Stimulated activated naive B cell treated with anti-CD40 and anti-IgM and Interleukin-4, amounts not matched to agents 10 μg/mL and 1 μg/mL and 100 μg/mL, for 72 hours (primary cell): Measurements from ENCODE around the gene E4F1.
A peak's percentile ranks its signal among the peaks of the same experiment; 100 is the strongest.

ENCODE experiments used
- ATAC-seq, 2 donors: fragments of 150-1000 bp; cut with Tn5 transposase; replicated peaks; 2 replicates each; pipeline ENCODE4 v1.10.0; 2021; ENCODE audit warnings: moderate library complexity in 1 of 2
- DNase-seq: peaks from one replicate; pipeline ENCODE4 v3.0.0; 2021
- H3K27ac Mint-ChIP-seq: one replicate; pipeline ENCODE4 v1.8.0; 2022; ENCODE audit warnings: mild to moderate bottlenecking, mixed read lengths
- H3K27me3 Mint-ChIP-seq, 2 donors: one replicate each; pipeline ENCODE4 v1.8.0; 2022; ENCODE audit warnings: mixed read lengths in 2 of 2
- H3K36me3 Mint-ChIP-seq, 2 donors: one replicate each; pipeline ENCODE4 v1.8.0; 2022; ENCODE audit warnings: mixed read lengths in 2 of 2, mild to moderate bottlenecking in 1 of 2
- H3K4me1 Mint-ChIP-seq, 2 donors: one replicate each; pipeline ENCODE4 v1.8.0; 2022; ENCODE audit warnings: mixed read lengths in 2 of 2, mild to moderate bottlenecking in 1 of 2
- H3K4me3 Mint-ChIP-seq, 2 donors: one replicate each; pipeline ENCODE4 v1.8.0; 2022; ENCODE audit warnings: mild to moderate bottlenecking in 2 of 2, mixed read lengths in 2 of 2, moderate library complexity in 1 of 2
- H3K9me3 Mint-ChIP-seq, 2 donors: one replicate each; pipeline ENCODE4 v1.8.0; 2022; ENCODE audit warnings: mixed read lengths in 2 of 2, mild to moderate bottlenecking in 1 of 2

The E4F1 gene

GRCh38 chr16:2223221-2223941, at the start of gene E4F1:
TSS of gene E4F1 (plus strand) at chr16:2223591. CDS start at chr16:2223614, 23 bp downstream.
- H3K4me1 Mint-ChIP-seq: peaks cover 10 to 27% of the 10 kb centered on the region in 2 donors
- H3K4me3 Mint-ChIP-seq: peak within 1 kb of the TSS; percentile 86 to 91
- H3K9me3 Mint-ChIP-seq: no peaks in the 10 kb centered on the region
- H3K27ac Mint-ChIP-seq: peak within 1 kb of the TSS; percentile 89
- peak; percentile 99 for DNase-seq
- peaks cover 0 to 3% of the 10 kb centered on the region in 2 donors for H3K36me3 Mint-ChIP-seq
- peak; percentile 98 for ATAC-seq
- no peaks in the 10 kb centered on the region for H3K27me3 Mint-ChIP-seq

GRCh38 chr16:2173916-2174315, 49.5 kb upstream of the E4F1 start:
- H3K4me1 Mint-ChIP-seq: peaks cover 0 to 2% of the 10 kb centered on the region in 2 donors
- no peak overlapping the region for H3K27ac Mint-ChIP-seq
- no peaks in the 10 kb centered on the region for H3K9me3 Mint-ChIP-seq
- ATAC-seq (no peak), DNase-seq (no peak)
- no peaks in the 10 kb centered on the region for H3K27me3 Mint-ChIP-seq
- no peak overlapping the region for H3K4me3 Mint-ChIP-seq
- H3K36me3 Mint-ChIP-seq: peaks cover 28 to 37% of the 10 kb centered on the region in 2 donors

GRCh38 chr16:2174396-2175131, 48.8 kb upstream of the E4F1 start:
- DNase-seq (no peak), ATAC-seq (no peak)
- Mint-ChIP-seq H3K9me3 (no peaks in the 10 kb centered on the region), H3K36me3 (peaks cover 28 to 38% of the 10 kb centered on the region in 2 donors), H3K4me3 (no peak overlapping the region), H3K27ac (no peak overlapping the region), H3K4me1 (peaks cover 0 to 2% of the 10 kb centered on the region in 2 donors), H3K27me3 (peaks cover 0 to 4% of the 10 kb centered on the region in 2 donors)

- no peak for DNase-seq
- H3K27ac Mint-ChIP-seq: no peak overlapping the region
- H3K4me3 Mint-ChIP-seq: no peak overlapping the region
- peaks cover 28 to 36% of the 10 kb centered on the region in 2 donors for H3K36me3 Mint-ChIP-seq
- no peak for ATAC-seq
- H3K9me3 Mint-ChIP-seq: no peaks in the 10 kb centered on the region
- H3K4me1 Mint-ChIP-seq: peaks cover 0 to 2% of the 10 kb centered on the region in 2 donors
- peaks cover 0 to 5% of the 10 kb centered on the region in 2 donors for H3K27me3 Mint-ChIP-seq
These were observed 47.9 kb upstream of the E4F1 start for GRCh38 chr16:2175454-2175853.

- DNase-seq (no peak), ATAC-seq (no peak)
- Mint-ChIP-seq H3K4me1 (peaks cover 0 to 2% of the 10 kb centered on the region in 2 donors), H3K36me3 (peaks cover 28 to 36% of the 10 kb centered on the region in 2 donors), H3K9me3 (no peaks in the 10 kb centered on the region), H3K4me3 (no peak overlapping the region), H3K27me3 (peaks cover 0 to 5% of the 10 kb centered on the region in 2 donors), H3K27ac (no peak overlapping the region)
These were observed 47.3 kb upstream of the E4F1 start for GRCh38 chr16:2176047-2176446.

GRCh38 chr16:2177101-2177500, 46.3 kb upstream of the E4F1 start:
- Mint-ChIP-seq H3K27me3 (peaks cover 0 to 5% of the 10 kb centered on the region in 2 donors), H3K27ac (no peak overlapping the region), H3K9me3 (no peaks in the 10 kb centered on the region), H3K4me1 (peaks cover 0 to 2% of the 10 kb centered on the region in 2 donors), H3K36me3 (peaks cover 31 to 33% of the 10 kb centered on the region in 2 donors), H3K4me3 (no peak overlapping the region)
- DNase-seq (no peak), ATAC-seq (no peak)

DNA sequence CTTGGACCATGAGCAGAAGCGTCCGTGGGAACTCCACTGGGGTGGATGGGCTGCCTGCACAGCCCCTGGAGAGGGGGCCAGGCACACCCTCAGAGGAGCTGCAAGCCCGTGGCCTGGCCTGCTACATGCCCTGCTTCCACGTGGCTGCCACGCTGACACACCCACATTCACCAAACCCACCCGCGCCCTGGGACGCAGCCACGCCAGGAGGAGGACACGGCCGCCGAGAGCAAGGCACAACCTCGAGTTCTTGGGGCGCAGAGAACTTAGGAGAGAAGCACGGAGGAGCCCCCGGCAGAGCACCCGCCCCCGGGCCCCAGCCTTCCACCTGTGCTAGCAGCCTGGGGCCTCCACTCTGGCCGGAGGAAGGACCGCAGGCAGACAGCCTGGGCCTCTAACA, 45.8 kb upstream of the E4F1 start:
- Mint-ChIP-seq H3K27ac (no peak overlapping the region), H3K9me3 (no peaks in the 10 kb centered on the region), H3K4me1 (peaks cover 0 to 2% of the 10 kb centered on the region in 2 donors), H3K36me3 (peaks cover 33 to 38% of the 10 kb centered on the region in 2 donors), H3K27me3 (peaks cover 0 to 5% of the 10 kb centered on the region in 2 donors), H3K4me3 (no peak overlapping the region)
- ATAC-seq: no peak
- no peak for DNase-seq

DNA sequence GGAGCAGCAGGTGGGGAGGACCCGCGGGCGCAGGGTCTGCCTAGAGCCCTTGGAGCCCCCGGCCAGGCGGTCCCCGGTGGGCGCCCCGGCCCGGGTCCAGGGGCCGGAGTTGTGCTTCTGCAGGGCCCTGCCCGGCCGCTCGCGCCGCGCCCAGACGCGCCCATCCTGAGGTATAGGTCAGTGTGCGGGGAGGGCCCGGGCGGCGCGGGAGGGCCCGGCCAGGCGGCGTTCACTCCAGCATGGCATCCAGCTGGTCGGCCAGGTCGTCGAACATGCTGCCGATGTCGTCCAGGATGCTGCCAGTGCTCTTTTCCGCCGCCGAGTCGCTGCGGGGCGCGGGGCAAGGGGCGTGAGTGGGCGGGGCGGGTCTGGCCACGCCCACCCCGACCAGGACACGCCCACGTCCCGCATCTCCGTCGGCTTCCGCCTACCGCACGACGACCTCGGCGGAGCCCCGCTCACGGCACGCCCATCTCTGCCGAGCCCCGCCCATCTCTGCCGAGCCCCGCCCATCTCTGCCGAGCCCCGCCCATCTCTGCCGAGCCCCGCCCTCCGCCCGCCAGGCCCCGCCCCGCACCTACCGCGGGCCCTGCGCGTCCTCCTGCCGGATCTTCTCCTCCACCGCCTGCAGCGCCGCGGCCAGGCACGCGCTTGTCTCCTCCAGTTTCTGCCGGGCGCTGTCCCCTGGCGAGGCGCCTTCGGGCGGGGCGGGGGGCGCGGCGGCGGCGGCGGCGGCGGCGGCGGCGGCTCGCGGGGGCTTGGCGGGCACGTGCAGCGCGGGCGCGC, 44.9 kb upstream of the E4F1 start:
- DNase-seq (no peak), ATAC-seq (peak; percentile 50 to 55)
- Mint-ChIP-seq H3K27me3 (peaks cover 0 to 5% of the 10 kb centered on the region in 2 donors), H3K4me1 (peaks cover 0 to 4% of the 10 kb centered on the region in 2 donors), H3K9me3 (no peaks in the 10 kb centered on the region), H3K36me3 (peaks cover 26 to 38% of the 10 kb centered on the region in 2 donors), H3K4me3 (no peak overlapping the region), H3K27ac (no peak overlapping the region)

GRCh38 chr16:2179107-2179501, 44.3 kb upstream of the E4F1 start:
- H3K4me1 Mint-ChIP-seq: peaks cover 0 to 4% of the 10 kb centered on the region in 2 donors
- no peaks in the 10 kb centered on the region for H3K9me3 Mint-ChIP-seq
- H3K4me3 Mint-ChIP-seq: no peak overlapping the region
- ATAC-seq (no peak), DNase-seq (no peak)
- H3K27me3 Mint-ChIP-seq: peaks cover 0 to 5% of the 10 kb centered on the region in 2 donors
- peaks cover 23 to 34% of the 10 kb centered on the region in 2 donors for H3K36me3 Mint-ChIP-seq
- H3K27ac Mint-ChIP-seq: no peak overlapping the region

DNA sequence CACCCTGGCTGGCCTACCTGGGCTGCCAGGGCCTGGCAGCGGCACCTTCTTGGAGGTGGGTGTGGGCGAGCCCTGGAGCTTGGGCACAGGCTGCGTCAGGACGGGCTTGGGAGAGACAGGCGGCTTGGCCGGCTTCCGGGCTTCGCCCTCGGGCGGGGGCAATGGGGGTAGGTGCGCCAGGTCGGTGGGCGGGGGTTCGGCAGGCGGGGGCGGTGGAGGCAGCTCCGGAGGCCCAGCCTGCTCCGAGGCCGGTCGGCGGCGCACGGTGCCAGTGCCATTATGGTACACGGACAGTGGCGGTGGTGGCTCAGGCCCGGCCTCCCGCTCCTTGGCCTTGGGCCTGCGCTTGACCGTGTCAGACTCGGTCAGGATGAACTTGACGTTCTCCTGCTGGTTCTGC, 43.8 kb upstream of the E4F1 start:
- DNase-seq: no peak
- Mint-ChIP-seq H3K4me3 (no peak overlapping the region), H3K27me3 (peaks cover 0 to 5% of the 10 kb centered on the region in 2 donors), H3K27ac (no peak overlapping the region), H3K36me3 (peaks cover 22 to 29% of the 10 kb centered on the region in 2 donors), H3K9me3 (no peaks in the 10 kb centered on the region), H3K4me1 (peaks cover 0 to 7% of the 10 kb centered on the region in 2 donors)
- ATAC-seq: no peak

DNA sequence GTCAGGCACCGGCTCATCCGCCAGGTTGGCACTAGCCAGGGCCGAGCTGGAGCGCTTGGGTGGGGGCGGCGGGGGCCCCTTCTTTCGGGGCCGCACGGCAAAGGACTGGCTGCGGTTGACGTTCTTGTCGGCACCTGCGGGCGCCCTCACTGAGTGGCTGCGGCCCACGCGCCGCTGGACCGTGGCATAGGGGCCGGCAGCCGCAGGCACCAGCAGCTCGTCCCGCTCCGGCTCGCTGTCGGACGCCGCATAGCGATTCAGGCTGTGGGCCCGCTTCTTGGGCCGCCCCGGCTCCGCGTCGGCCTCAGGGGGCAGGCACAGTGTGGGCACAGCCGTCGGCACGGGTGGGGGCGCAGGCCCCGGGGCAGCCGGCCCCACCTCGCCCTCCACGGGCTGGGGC, 42.9 kb upstream of the E4F1 start:
- Mint-ChIP-seq H3K4me1 (peaks cover 0 to 7% of the 10 kb centered on the region in 2 donors), H3K27ac (no peak overlapping the region), H3K4me3 (no peak overlapping the region), H3K36me3 (peaks cover 16 to 25% of the 10 kb centered on the region in 2 donors), H3K9me3 (no peaks in the 10 kb centered on the region), H3K27me3 (peaks cover 0 to 5% of the 10 kb centered on the region in 2 donors)
- no peak for DNase-seq
- no peak for ATAC-seq

DNA sequence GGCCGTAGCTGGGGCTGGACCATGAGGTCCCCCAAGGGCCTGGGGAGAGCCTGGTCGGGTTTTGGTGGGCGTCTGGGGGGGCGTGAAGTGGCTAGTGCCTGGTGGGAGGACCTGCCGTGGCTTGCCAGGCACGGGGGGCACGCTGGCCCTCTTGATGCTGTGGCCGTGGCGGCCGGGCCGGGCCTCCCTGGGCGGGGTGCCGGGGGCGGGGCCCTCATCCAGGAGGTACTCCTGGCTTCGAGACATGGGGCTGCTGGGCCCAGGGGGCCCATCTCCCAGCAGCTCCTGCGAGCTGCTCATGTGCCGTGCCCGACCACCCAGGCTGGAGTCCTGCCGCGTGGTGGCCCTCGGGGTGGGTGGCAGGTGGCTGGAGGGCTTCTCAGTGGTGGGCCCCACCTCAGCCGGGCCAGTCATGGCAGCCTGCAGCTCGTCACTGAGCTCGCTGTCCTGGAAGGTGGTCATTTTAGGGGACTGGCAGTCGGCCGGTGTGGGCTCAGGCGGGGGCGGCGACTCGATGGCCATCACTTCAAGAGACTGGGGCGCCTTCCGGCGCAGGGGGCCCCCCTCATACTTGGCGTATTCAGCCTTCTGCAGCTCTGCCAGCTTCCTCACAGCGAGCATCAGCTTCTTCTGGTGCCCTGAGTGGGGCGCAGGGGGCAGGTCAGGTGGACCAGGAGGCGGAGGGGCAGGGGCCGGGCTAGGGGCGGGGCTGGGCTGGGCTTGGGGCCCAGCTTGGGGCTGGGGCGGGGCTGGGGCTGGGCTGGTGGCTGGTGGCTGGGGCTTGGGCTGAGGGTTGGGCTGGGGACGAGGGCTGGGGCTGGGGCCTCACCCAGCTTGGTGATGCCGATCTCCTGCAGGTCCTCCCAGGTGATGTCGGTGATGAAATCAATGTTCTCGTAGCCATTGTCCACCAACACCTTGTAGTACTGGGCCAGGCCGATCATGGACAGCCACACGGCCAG, 42.1 kb upstream of the E4F1 start:
- ATAC-seq: no peak
- no peak for DNase-seq
- peaks cover 0 to 5% of the 10 kb centered on the region in 2 donors for H3K27me3 Mint-ChIP-seq
- peaks cover 10 to 19% of the 10 kb centered on the region in 2 donors for H3K36me3 Mint-ChIP-seq
- peaks cover 0 to 7% of the 10 kb centered on the region in 2 donors for H3K4me1 Mint-ChIP-seq
- H3K4me3 Mint-ChIP-seq: no peak overlapping the region
- no peaks in the 10 kb centered on the region for H3K9me3 Mint-ChIP-seq
- no peak overlapping the region for H3K27ac Mint-ChIP-seq

DNA sequence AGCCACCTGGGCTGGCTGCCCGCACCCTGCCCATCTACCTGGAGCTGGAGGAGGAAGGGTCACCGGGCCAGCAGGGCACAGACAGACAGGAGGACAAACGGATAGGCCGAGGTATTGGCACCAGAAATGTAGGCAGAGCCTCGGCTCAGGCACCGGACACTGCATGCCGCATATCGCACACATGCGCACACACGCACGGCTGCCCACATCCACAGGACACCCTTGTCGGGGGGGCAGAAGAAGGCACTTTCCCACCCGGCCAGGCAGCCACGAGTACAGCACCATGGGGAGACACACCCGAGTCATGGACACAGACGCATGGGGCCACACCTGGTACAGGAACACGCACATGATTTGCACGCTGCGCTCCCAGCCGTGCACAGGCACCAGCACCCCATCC, 41.4 kb upstream of the E4F1 start:
- no peak overlapping the region for H3K4me3 Mint-ChIP-seq
- H3K27me3 Mint-ChIP-seq: peaks cover 0 to 5% of the 10 kb centered on the region in 2 donors
- peaks cover 0 to 7% of the 10 kb centered on the region in 2 donors for H3K4me1 Mint-ChIP-seq
- ATAC-seq (no peak), DNase-seq (no peak)
- no peak overlapping the region for H3K27ac Mint-ChIP-seq
- peaks cover 10 to 16% of the 10 kb centered on the region in 2 donors for H3K36me3 Mint-ChIP-seq
- H3K9me3 Mint-ChIP-seq: no peaks in the 10 kb centered on the region
